ENCODE results near the gene MTR. TPM values are rescaled to one million over a fixed set of nuclear protein-coding genes. Genes with fewer than 3 reads are reported as not detected.

MTR gene
- total and polyA plus RNA-seq, 4 donors = 4.4 to 49.3 (median 21.6) TPM

DNA sequence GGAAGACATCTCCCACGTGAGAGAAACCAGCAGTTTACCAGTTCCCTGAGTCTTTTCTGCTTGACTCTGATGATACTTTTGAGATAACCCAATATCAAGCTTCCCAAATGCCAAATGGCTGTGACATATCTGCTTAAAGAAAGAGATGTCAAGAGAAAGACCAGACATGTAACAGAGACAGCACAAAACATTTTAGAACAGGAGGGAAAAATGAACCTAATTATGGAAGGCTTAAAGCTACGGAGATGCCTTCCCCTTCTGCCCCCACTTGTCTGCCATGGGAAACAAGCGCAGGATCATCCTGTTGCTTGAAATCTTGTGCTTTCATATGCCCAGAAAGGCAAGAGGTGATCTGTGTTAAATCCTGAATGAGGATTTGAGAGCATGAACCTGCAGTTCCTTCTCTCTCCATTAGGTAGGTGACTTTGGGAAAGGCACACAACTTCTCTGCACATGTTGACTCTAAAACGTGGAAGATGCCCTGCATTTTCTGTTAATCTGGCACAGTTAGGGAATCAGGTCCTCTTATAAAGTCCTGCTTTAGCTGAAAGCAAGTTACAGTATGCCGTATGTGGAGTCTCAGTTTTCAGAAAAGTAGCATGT, 46.7 kb upstream of the MTR start:
- DNase-seq (no peak), ATAC-seq (ENCODE audit: insufficient read depth, low FRiP score) (no peak)
- Histone ChIP-seq H3K4me1 (ENCODE audit: control insufficient read depth in 5 of 5, insufficient read depth in 5 of 5, low read length in 5 of 5) (peaks cover 0 to 2% (median 0%) of the 10 kb centered on the region in 5 donors), H3K9me3 (ENCODE audit: control insufficient read depth in 4 of 4, insufficient read depth in 3 of 4, low read length in 3 of 4) (no peaks in the 10 kb centered on the region), H3K4me3 (no peak overlapping the region), H3K36me3 (ENCODE audit: control insufficient read depth in 4 of 4, insufficient read depth in 4 of 4, low read length in 4 of 4) (peaks cover 0 to 28% (median 0%) of the 10 kb centered on the region in 4 donors), H3K27me3 (ENCODE audit: control insufficient read depth in 3 of 3, insufficient read depth in 3 of 3, low read length in 2 of 3) (no peaks in the 10 kb centered on the region), H3K9ac (ENCODE audit: insufficient read depth in 1 of 2, low read length in 2 of 2) (no peak overlapping the region), H3K27ac (ENCODE audit: low read depth in 1 of 2, low read length in 1 of 2) (no peak overlapping the region)
- 73 to 76% methylated on average over 5 of the region's 5 CpGs for WGBS, 2 donors
- TF ChIP-seq, protein P1, sequence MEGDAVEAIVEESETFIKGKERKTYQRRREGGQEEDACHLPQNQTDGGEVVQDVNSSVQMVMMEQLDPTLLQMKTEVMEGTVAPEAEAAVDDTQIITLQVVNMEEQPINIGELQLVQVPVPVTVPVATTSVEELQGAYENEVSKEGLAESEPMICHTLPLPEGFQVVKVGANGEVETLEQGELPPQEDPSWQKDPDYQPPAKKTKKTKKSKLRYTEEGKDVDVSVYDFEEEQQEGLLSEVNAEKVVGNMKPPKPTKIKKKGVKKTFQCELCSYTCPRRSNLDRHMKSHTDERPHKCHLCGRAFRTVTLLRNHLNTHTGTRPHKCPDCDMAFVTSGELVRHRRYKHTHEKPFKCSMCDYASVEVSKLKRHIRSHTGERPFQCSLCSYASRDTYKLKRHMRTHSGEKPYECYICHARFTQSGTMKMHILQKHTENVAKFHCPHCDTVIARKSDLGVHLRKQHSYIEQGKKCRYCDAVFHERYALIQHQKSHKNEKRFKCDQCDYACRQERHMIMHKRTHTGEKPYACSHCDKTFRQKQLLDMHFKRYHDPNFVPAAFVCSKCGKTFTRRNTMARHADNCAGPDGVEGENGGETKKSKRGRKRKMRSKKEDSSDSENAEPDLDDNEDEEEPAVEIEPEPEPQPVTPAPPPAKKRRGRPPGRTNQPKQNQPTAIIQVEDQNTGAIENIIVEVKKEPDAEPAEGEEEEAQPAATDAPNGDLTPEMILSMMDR (IDR thresholded peaks at IDR 0.05; ENCODE audit: control extremely low read depth, extremely low read depth) = no peak

DNA sequence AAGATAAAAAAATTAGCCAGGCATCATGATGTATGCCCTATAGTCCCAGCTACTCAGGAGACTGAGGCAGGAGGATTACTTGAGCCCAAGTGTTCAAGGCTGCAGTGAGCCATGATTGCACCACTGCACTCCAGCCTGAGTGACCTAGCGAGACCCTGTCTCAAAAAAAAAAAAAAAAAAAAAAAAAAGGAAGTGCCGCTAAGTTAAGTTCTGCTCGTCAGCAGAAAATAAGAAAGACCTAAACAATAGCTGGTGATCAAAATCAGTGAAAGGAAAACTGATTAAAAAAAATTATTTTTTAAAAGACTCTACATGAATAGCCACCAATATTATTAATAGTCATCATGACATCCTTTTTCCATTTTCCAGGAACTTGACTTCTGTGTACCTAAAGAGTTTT, 44.2 kb upstream of the MTR start:
- no peak overlapping the region for H3K4me3 ChIP-seq
- ATAC-seq (ENCODE audit: insufficient read depth, low FRiP score) = no peak
- no peaks in the 10 kb centered on the region for H3K27me3 ChIP-seq (ENCODE audit: control insufficient read depth in 3 of 3, insufficient read depth in 3 of 3, low read length in 2 of 3)
- TF ChIP-seq, protein P1 (IDR thresholded peaks at IDR 0.05; ENCODE audit: control extremely low read depth, extremely low read depth) = no peak
- no peak for DNase-seq
- peaks cover 0 to 23% (median 0%) of the 10 kb centered on the region in 4 donors for H3K36me3 ChIP-seq (ENCODE audit: control insufficient read depth in 4 of 4, insufficient read depth in 4 of 4, low read length in 4 of 4)
- H3K4me1 ChIP-seq (ENCODE audit: control insufficient read depth in 5 of 5, insufficient read depth in 5 of 5, low read length in 5 of 5) = peaks cover 0 to 8% (median 0%) of the 10 kb centered on the region in 5 donors
- no peak overlapping the region for H3K27ac ChIP-seq (ENCODE audit: low read depth in 1 of 2, low read length in 1 of 2)
- 29 to 53% methylated on average over 3 of the region's 3 CpGs for WGBS, 2 donors
- H3K9ac ChIP-seq (ENCODE audit: insufficient read depth in 1 of 2, low read length in 2 of 2) = no peak overlapping the region
- no peaks in the 10 kb centered on the region for H3K9me3 ChIP-seq (ENCODE audit: control insufficient read depth in 4 of 4, insufficient read depth in 3 of 4, low read length in 3 of 4)

DNA sequence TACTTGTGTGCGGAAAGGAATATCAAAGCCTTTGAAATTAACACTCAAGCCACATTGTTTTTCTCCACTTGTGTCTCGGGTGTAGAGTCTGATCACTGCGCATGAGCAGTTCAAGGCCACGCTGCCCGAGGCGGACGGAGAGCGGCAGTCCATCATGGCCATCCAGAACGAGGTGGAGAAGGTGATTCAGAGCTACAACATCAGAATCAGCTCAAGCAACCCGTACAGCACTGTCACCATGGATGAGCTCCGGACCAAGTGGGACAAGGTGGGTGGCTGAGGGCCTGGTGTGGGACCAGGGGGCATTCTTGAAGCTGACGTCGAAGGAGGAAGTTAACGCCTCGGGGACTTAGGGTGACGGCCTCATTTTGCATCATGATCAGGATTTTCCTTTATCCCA, 43.7 kb upstream of the MTR start:
- DNase-seq (no peak), ATAC-seq (ENCODE audit: insufficient read depth, low FRiP score) (no peak)
- no peaks in the 10 kb centered on the region for H3K9me3 ChIP-seq (ENCODE audit: control insufficient read depth in 4 of 4, insufficient read depth in 3 of 4, low read length in 3 of 4)
- TF ChIP-seq, protein P1 (IDR thresholded peaks at IDR 0.05; ENCODE audit: control extremely low read depth, extremely low read depth) = no peak
- H3K4me1 ChIP-seq (ENCODE audit: control insufficient read depth in 5 of 5, insufficient read depth in 5 of 5, low read length in 5 of 5) = peaks cover 0 to 8% (median 0%) of the 10 kb centered on the region in 5 donors
- WGBS, 2 donors = 86 to 91% methylated on average over 16 of the region's 16 CpGs
- H3K36me3 ChIP-seq (ENCODE audit: control insufficient read depth in 4 of 4, insufficient read depth in 4 of 4, low read length in 4 of 4) = peaks cover 0 to 23% (median 0%) of the 10 kb centered on the region in 4 donors
- H3K9ac ChIP-seq (ENCODE audit: insufficient read depth in 1 of 2, low read length in 2 of 2) = no peak overlapping the region
- no peak overlapping the region for H3K4me3 ChIP-seq
- H3K27ac ChIP-seq (ENCODE audit: low read depth in 1 of 2, low read length in 1 of 2) = no peak overlapping the region
- no peaks in the 10 kb centered on the region for H3K27me3 ChIP-seq (ENCODE audit: control insufficient read depth in 3 of 3, insufficient read depth in 3 of 3, low read length in 2 of 3)

DNA sequence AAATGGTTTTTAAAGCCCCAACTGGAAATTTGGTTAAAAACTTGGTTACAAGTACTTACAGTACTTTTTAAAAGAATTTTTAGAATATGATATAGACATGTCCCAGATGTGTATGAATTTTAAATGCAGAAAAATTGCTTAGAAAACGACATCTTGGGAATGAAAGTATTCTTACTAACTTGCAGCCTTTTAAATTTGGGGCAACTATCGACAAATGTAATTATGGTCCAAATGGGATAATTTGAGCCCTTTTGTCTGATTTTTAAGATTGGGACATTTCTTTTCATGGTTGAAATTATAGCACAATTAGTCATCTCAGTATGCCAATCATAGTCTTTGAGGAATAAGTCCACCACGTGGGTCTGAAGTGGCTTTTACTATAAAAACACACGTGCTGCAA, 43.2 kb upstream of the MTR start:
- 74 to 83% methylated on average over 4 of the region's 4 CpGs for WGBS, 2 donors
- ATAC-seq (ENCODE audit: insufficient read depth, low FRiP score) = no peak
- Histone ChIP-seq H3K27ac (ENCODE audit: low read depth in 1 of 2, low read length in 1 of 2) (no peak overlapping the region), H3K4me3 (no peak overlapping the region), H3K9ac (ENCODE audit: insufficient read depth in 1 of 2, low read length in 2 of 2) (no peak overlapping the region), H3K9me3 (ENCODE audit: control insufficient read depth in 4 of 4, insufficient read depth in 3 of 4, low read length in 3 of 4) (no peaks in the 10 kb centered on the region), H3K27me3 (ENCODE audit: control insufficient read depth in 3 of 3, insufficient read depth in 3 of 3, low read length in 2 of 3) (no peaks in the 10 kb centered on the region), H3K4me1 (ENCODE audit: control insufficient read depth in 5 of 5, insufficient read depth in 5 of 5, low read length in 5 of 5) (peaks cover 0 to 8% (median 0%) of the 10 kb centered on the region in 5 donors), H3K36me3 (ENCODE audit: control insufficient read depth in 4 of 4, insufficient read depth in 4 of 4, low read length in 4 of 4) (peaks cover 0 to 23% (median 0%) of the 10 kb centered on the region in 4 donors)
- TF ChIP-seq, protein P1 (IDR thresholded peaks at IDR 0.05; ENCODE audit: control extremely low read depth, extremely low read depth) = no peak
- DNase-seq = no peak
